ENCODE results near the gene PRKG1. TPM values are rescaled to one million over a fixed set of nuclear protein-coding genes. Genes with fewer than 3 reads are reported as not detected.

The PRKG1 gene
- total RNA-seq, 1 experiment from 2014 or later, result 10.4 TPM

GRCh38 chr10:52280051-52280450 lies 1205.8 kb downstream of the PRKG1 start:
- Mint-ChIP-seq H3K36me3 (ENCODE audit: insufficient read depth in 1 of 3, low read depth in 3 of 3) (peaks cover 0 to 4% (median 4%) of the 10 kb centered on the region in 3 experiments; a peak in 4 of 7 replicates), H3K4me1 (no peaks in the 10 kb centered on the region), H3K9me3 (peaks cover 8 to 11% of the 10 kb centered on the region in 2 experiments; a peak in 3 of 5 replicates), H3K27ac (no peak overlapping the region), H3K27me3 (ENCODE audit: low read depth) (no peaks in the 10 kb centered on the region), H3K4me3 (no peak overlapping the region)
- Histone ChIP-seq H3K27ac (ENCODE audit: insufficient read length, low read depth, low read length) (no peak overlapping the region), H4K20me1 (ENCODE audit: control insufficient read depth, insufficient read depth, insufficient read length) (no peaks in the 10 kb centered on the region), H2AK5ac (ENCODE audit: insufficient read length, low read length) (no peak overlapping the region), H3K27me3 (ENCODE audit: insufficient read depth, low read length) (no peaks in the 10 kb centered on the region), H3K4me2 (ENCODE audit: insufficient read depth, insufficient read length, low read length) (no peak overlapping the region), H2BK5ac (ENCODE audit: insufficient read length, low read length) (no peak overlapping the region), H3K9ac (ENCODE audit: extremely low read depth, insufficient read length, low read length) (no peak overlapping the region), H2BK120ac (ENCODE audit: low read depth, low read length, poor library complexity, severe bottlenecking) (no peak overlapping the region), H4K5ac (ENCODE audit: insufficient read length, low read depth, low read length) (no peak overlapping the region), H3T11ph (ENCODE audit: low read length) (no peak overlapping the region), H2BK12ac (ENCODE audit: insufficient read length, low read depth, low read length) (no peak overlapping the region), H3K79me1 (ENCODE audit: insufficient read depth, low read depth, low read length, poor library complexity, severe bottlenecking) (no peaks in the 10 kb centered on the region), H4K91ac (ENCODE audit: insufficient read length, low read depth, low read length) (no peak overlapping the region), H3K23ac (ENCODE audit: insufficient read length, low read depth, low read length) (no peak overlapping the region), H3K23me2 (ENCODE audit: insufficient read length, low read depth, low read length, poor library complexity, severe bottlenecking) (no peaks in the 10 kb centered on the region), H3K4me1 (ENCODE audit: insufficient read depth, low read length) (no peaks in the 10 kb centered on the region), H3K79me2 (ENCODE audit: insufficient read depth, low read length) (no peaks in the 10 kb centered on the region), H2BK15ac (ENCODE audit: low read depth, low read length) (no peak overlapping the region), H3K56ac (ENCODE audit: insufficient read length, low read depth, low read length) (no peak overlapping the region), H4K8ac (replicated peaks; ENCODE audit: insufficient read length, low read depth, low read length) (no peak overlapping the region), H2AFZ (ENCODE audit: low read length) (no peak overlapping the region), H3K18ac (ENCODE audit: insufficient read length, low read depth, low read length) (no peak overlapping the region), H3K14ac (ENCODE audit: insufficient read depth, low read length) (no peak overlapping the region), H3K9me3 (ENCODE audit: control insufficient read depth, low read depth, low read length) (no peaks in the 10 kb centered on the region), H3K4ac (ENCODE audit: low read depth, low read length) (no peak overlapping the region), H2BK20ac (ENCODE audit: low read depth, low read length, poor library complexity, severe bottlenecking) (no peak overlapping the region)
- no CpG with 5 or more reads among the region's 1 CpG for WGBS (ENCODE audit: extremely low coverage, insufficient read length, low lambda C conversion rate)
- TF ChIP-seq, protein P1, sequence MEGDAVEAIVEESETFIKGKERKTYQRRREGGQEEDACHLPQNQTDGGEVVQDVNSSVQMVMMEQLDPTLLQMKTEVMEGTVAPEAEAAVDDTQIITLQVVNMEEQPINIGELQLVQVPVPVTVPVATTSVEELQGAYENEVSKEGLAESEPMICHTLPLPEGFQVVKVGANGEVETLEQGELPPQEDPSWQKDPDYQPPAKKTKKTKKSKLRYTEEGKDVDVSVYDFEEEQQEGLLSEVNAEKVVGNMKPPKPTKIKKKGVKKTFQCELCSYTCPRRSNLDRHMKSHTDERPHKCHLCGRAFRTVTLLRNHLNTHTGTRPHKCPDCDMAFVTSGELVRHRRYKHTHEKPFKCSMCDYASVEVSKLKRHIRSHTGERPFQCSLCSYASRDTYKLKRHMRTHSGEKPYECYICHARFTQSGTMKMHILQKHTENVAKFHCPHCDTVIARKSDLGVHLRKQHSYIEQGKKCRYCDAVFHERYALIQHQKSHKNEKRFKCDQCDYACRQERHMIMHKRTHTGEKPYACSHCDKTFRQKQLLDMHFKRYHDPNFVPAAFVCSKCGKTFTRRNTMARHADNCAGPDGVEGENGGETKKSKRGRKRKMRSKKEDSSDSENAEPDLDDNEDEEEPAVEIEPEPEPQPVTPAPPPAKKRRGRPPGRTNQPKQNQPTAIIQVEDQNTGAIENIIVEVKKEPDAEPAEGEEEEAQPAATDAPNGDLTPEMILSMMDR (conservative IDR thresholded peaks at IDR 0.05), result no peak
- no peak for DNase-seq

Measured in H9 (cell line).